H1 (cell line): ENCODE results near the gene TFCP2. TPM values are rescaled to one million over a fixed set of nuclear protein-coding genes. Genes with fewer than 3 reads are reported as not detected.

Experiments used
- CTCF ChIA-PET: fragments of 300-600 bp; sonication (Branson Sonifier 250); formaldehyde crosslinking; loops from one replicate; lab custom pipeline; 2021; ENCODE audit not compliant: partially characterized antibody; lab: Charles Lee
- POLR2A ChIA-PET: fragments of 300-600 bp; sonication (Branson Sonifier 250); formaldehyde crosslinking; loops from one replicate; lab custom pipeline; 2021; ENCODE audit warnings: inconsistent platforms; ENCODE audit not compliant: partially characterized antibody; lab: Charles Lee
- DNase-seq, 2 experiments: peaks; one replicate each; pipeline versions ENCODE4 v3.0.0 to v3.0.0-alpha.2; 2010 to 2022; ENCODE audit warnings: low spot score in 2 of 2, low read depth in 1 of 2, mixed read lengths in 1 of 2
- FAIRE-seq: peaks from 2 replicates; lab custom pipeline; 2011; peaks lifted over from hg19 to GRCh38; lab: Jason Lieb, UNC
- H2AFZ ChIP-seq: 2 replicates; pipeline ENCODE4 v1.8.1; 2012; ENCODE audit warnings: low read length, inconsistent platforms
- H2AK5ac ChIP-seq: 2 replicates; pipeline ENCODE4 v1.6.1; 2013; ENCODE audit warnings: low read depth, low read length
- H2BK120ac ChIP-seq: replicated peaks from 2 replicates; pipeline ENCODE3; 2013; ENCODE audit warnings: low read depth, low read length, inconsistent platforms
- H2BK12ac ChIP-seq: 2 replicates; pipeline ENCODE4 v1.6.1; 2013; ENCODE audit warnings: low read depth, low read length
- H2BK15ac ChIP-seq: 2 replicates; pipeline ENCODE4 v1.6.1; 2013; ENCODE audit warnings: low read length
- H2BK20ac ChIP-seq: 2 replicates; pipeline ENCODE4 v1.6.1; 2013; ENCODE audit warnings: low read length
- H2BK5ac ChIP-seq: 2 replicates; pipeline ENCODE4 v1.6.1; 2013; ENCODE audit warnings: low read depth, low read length
- H3K14ac ChIP-seq: 2 replicates; pipeline ENCODE4 v1.6.1; 2013; ENCODE audit warnings: inconsistent platforms; ENCODE audit not compliant: insufficient read length
- H3K18ac ChIP-seq: 2 replicates; pipeline ENCODE4 v1.6.1; 2013; ENCODE audit warnings: low read length; ENCODE audit errors: extremely low read depth
- H3K23ac ChIP-seq: 2 replicates; pipeline ENCODE4 v1.6.1; 2013; ENCODE audit warnings: inconsistent platforms; ENCODE audit not compliant: insufficient read length
- H3K23me2 ChIP-seq: 2 replicates; pipeline ENCODE4 v1.6.1; 2013; ENCODE audit warnings: low read depth, low read length
- H3K27ac ChIP-seq: 2 replicates; pipeline ENCODE4 v1.6.1; 2011; ENCODE audit warnings: low read depth, low read length, inconsistent platforms
- H3K27me3 ChIP-seq, 4 experiments: replicated peaks in 1 of 4; 1 replicate in 1 of 4; 2 replicates in 3 of 4; pipeline versions ENCODE4 v1.6.1 to v1.8.1; 2011 to 2013; ENCODE audit warnings: low read length in 3 of 4, mild to moderate bottlenecking in 3 of 4, inconsistent platforms in 2 of 4, mixed read lengths in 2 of 4, moderate library complexity in 1 of 4; ENCODE audit not compliant: control insufficient read depth in 3 of 4, insufficient read depth in 3 of 4; ENCODE audit errors: extremely low read depth in 1 of 4
- H3K36me3 ChIP-seq, 4 experiments: 2 replicates each; pipeline versions ENCODE4 v1.6.1 to v1.8.1; 2011 to 2013; ENCODE audit warnings: mild to moderate bottlenecking in 4 of 4, low read length in 3 of 4, moderate library complexity in 2 of 4, control low read depth in 1 of 4, inconsistent platforms in 1 of 4; ENCODE audit not compliant: insufficient read depth in 4 of 4, control insufficient read depth in 2 of 4
- H3K4ac ChIP-seq: replicated peaks from 2 replicates; pipeline ENCODE3; 2013; ENCODE audit warnings: low read length, low read depth, mixed read lengths, inconsistent platforms; ENCODE audit not compliant: insufficient read length
- H3K4me1 ChIP-seq, 4 experiments: replicated peaks in 1 of 4; 1 replicate in 1 of 4; 2 replicates in 3 of 4; pipeline versions ENCODE4 v1.6.1 to v1.8.1; 2011 to 2013; ENCODE audit warnings: low read length in 3 of 4, inconsistent platforms in 2 of 4, mixed read lengths in 1 of 4; ENCODE audit not compliant: insufficient read depth in 4 of 4, control insufficient read depth in 3 of 4
- H3K4me2 ChIP-seq, 2 experiments: 2 replicates each; pipeline versions ENCODE4 v1.6.1 to v1.8.1; 2011 to 2013; ENCODE audit warnings: low read depth in 2 of 2, low read length in 2 of 2, control low read depth in 1 of 2, inconsistent platforms in 1 of 2, mild to moderate bottlenecking in 1 of 2; ENCODE audit not compliant: insufficient read depth in 1 of 2
- H3K4me3 ChIP-seq, 4 experiments: fragments of 200-600, 300-600 bp in 1 of 4; sonication (generic), shearing (Covaris generic), sonication (Bioruptor Twin) in 1 of 4; 2 replicates each; pipeline versions ENCODE4 v1.5.1 to v1.8.1; 2011 to 2016; ENCODE audit warnings: low read length in 4 of 4, low read depth in 3 of 4, control low read depth in 2 of 4, inconsistent platforms in 2 of 4, mild to moderate bottlenecking in 2 of 4, mixed read lengths in 1 of 4, moderate library complexity in 1 of 4; ENCODE audit not compliant: insufficient read depth in 2 of 4; ENCODE audit errors: extremely low read depth in 1 of 4
- H3K56ac ChIP-seq: replicated peaks from 2 replicates; pipeline ENCODE3; 2013; ENCODE audit warnings: low read depth, mild to moderate bottlenecking, mixed read lengths, low read length, inconsistent platforms; ENCODE audit not compliant: insufficient read length
- H3K79me1 ChIP-seq: 2 replicates; pipeline ENCODE4 v1.6.1; 2013; ENCODE audit warnings: low read depth, low read length, control low read depth
- H3K79me2 ChIP-seq, 2 experiments: 2 replicates each; pipeline versions ENCODE4 v1.6.1 to v1.8.1; 2012 to 2013; ENCODE audit warnings: low read length in 2 of 2, mild to moderate bottlenecking in 2 of 2, inconsistent platforms in 1 of 2; ENCODE audit not compliant: insufficient read depth in 2 of 2, control insufficient read depth in 1 of 2
- H3K9ac ChIP-seq, 4 experiments: replicated peaks in 1 of 4; 1 replicate in 1 of 4; 2 replicates in 3 of 4; pipeline versions ENCODE4 v1.6.1 to v1.8.1; 2011 to 2013; ENCODE audit warnings: low read depth in 3 of 4, low read length in 3 of 4, control low read depth in 2 of 4, mild to moderate bottlenecking in 2 of 4, moderate library complexity in 2 of 4, inconsistent platforms in 1 of 4; ENCODE audit errors: extremely low read depth in 1 of 4
- H3K9me3 ChIP-seq, 2 experiments: 2 replicates each; pipeline versions ENCODE4 v1.6.1 to v1.8.1; 2012 to 2013; ENCODE audit warnings: mild to moderate bottlenecking in 2 of 2, moderate library complexity in 2 of 2, control low read depth in 1 of 2, inconsistent platforms in 1 of 2, low read depth in 1 of 2, low read length in 1 of 2, mixed read lengths in 1 of 2; ENCODE audit not compliant: insufficient read depth in 2 of 2
- H4K20me1 ChIP-seq, 2 experiments: replicated peaks in 1 of 2; 2 replicates each; pipeline versions ENCODE3 to v1.8.1; 2011 to 2013; ENCODE audit warnings: inconsistent platforms in 2 of 2, low read length in 2 of 2, mild to moderate bottlenecking in 1 of 2; ENCODE audit not compliant: insufficient read depth in 2 of 2, control insufficient read depth in 1 of 2
- H4K5ac ChIP-seq: 2 replicates; pipeline ENCODE4 v1.6.1; 2013; ENCODE audit warnings: low read length, low read depth, mixed read lengths, inconsistent platforms; ENCODE audit not compliant: insufficient read length
- H4K8ac ChIP-seq: 2 replicates; pipeline ENCODE4 v1.8.0; 2013; ENCODE audit warnings: mild to moderate bottlenecking, moderate library complexity, low read length, inconsistent platforms; ENCODE audit not compliant: insufficient read depth; ENCODE audit errors: extremely low read depth
- H4K91ac ChIP-seq: replicated peaks from 2 replicates; pipeline ENCODE3; 2013; ENCODE audit warnings: low read length, mixed read lengths, inconsistent platforms; ENCODE audit not compliant: insufficient read length
- BRCA1 ChIP-seq: IDR thresholded peaks from 2 replicates; pipeline ENCODE4 v1.6.1; 2012; ENCODE audit warnings: low read depth, low read length, improper control_type of control experiment
- CHD1 ChIP-seq: IDR thresholded peaks from 2 replicates; pipeline ENCODE4 v1.6.1; 2012; ENCODE audit warnings: low read depth, low read length, improper control_type of control experiment
- CTBP2 ChIP-seq: IDR thresholded peaks from 2 replicates; pipeline ENCODE4 v1.7.0; 2011; ENCODE audit warnings: borderline replicate concordance, mild to moderate bottlenecking, moderate library complexity, mixed read lengths, low read length; ENCODE audit not compliant: insufficient read depth, insufficient read length
- FOSL1 ChIP-seq: IDR thresholded peaks from 2 replicates; pipeline ENCODE4 v1.6.1; 2011; ENCODE audit warnings: mild to moderate bottlenecking, low read depth, low read length, moderate library complexity; ENCODE audit not compliant: insufficient read depth
- JUND ChIP-seq: IDR thresholded peaks from 2 replicates; pipeline ENCODE4 v1.6.1; 2011; ENCODE audit warnings: mild to moderate bottlenecking, improper control_type of control experiment, low read length
- KDM5A ChIP-seq: fragments of 200-600 bp; IDR thresholded peaks from 2 replicates; pipeline ENCODE4 v1.7.1; 2012; ENCODE audit warnings: mild to moderate bottlenecking, low read length, inconsistent platforms, mixed read lengths
- NRF1 ChIP-seq: IDR thresholded peaks from 2 replicates; pipeline ENCODE4 v1.6.1; 2011; ENCODE audit warnings: mild to moderate bottlenecking, low read depth, low read length, improper control_type of control experiment
- POLR2AphosphoS5 ChIP-seq: IDR thresholded peaks from 2 replicates; pipeline ENCODE4 v1.6.1; 2011; ENCODE audit warnings: low read depth, low read length
- POU5F1 ChIP-seq: IDR thresholded peaks from 2 replicates; pipeline ENCODE4 v1.6.1; 2011; ENCODE audit warnings: low read depth, mild to moderate bottlenecking, low read length, moderate library complexity
- SP1 ChIP-seq: IDR thresholded peaks from 2 replicates; pipeline ENCODE4 v1.6.1; 2011; ENCODE audit warnings: low read depth, low read length
- SP2 ChIP-seq: IDR thresholded peaks from 2 replicates; pipeline ENCODE4 v1.6.1; 2012; ENCODE audit warnings: mild to moderate bottlenecking, low read length, inconsistent platforms
- TAF7 ChIP-seq: optimal IDR thresholded peaks from 2 replicates; pipeline ENCODE3; 2011; ENCODE audit warnings: low read depth, mild to moderate bottlenecking, inconsistent platforms, low read length, moderate library complexity, borderline replicate concordance
- TBP ChIP-seq: IDR thresholded peaks from 2 replicates; pipeline ENCODE4 v1.6.1; 2011; ENCODE audit warnings: low read depth, low read length, improper control_type of control experiment
- WGBS, 2 experiments: shearing (Covaris generic) in 1 of 2; methylation state at CpG; one replicate each; pipeline versions ENCODE4 v1.1.6 to v1.1.7; 2013 to 2015; ENCODE audit warnings: low lambda C conversion rate in 2 of 2, mixed read lengths in 2 of 2, inconsistent platforms in 1 of 2, low coverage in 1 of 2, missing lambda C conversion rate in 1 of 2; ENCODE audit not compliant: insufficient replicate concordance in 2 of 2, insufficient coverage in 1 of 2, insufficient read length in 1 of 2; ENCODE audit errors: extremely low coverage in 1 of 2, missing lambda C conversion rate in 1 of 2; 5-methylcytosine and 5-hydroxymethylcytosine counted together
- polyA plus RNA-seq, 7 experiments: library from polyadenylated mRNA; depleted of rRNA in 3 of 7; stranded (reverse) in 5 of 7; unstranded in 2 of 7; fragments of >200 nt in 5 of 7; fragments of 200-250 nt in 2 of 7; gene quantifications; 1 replicate in 5 of 7; 2 replicates in 1 of 7; 4 replicates in 1 of 7; pipeline versions ENCODE4 v1.2.1 to v1.2.3, GENCODE V29; 2011 to 2013; ENCODE audit warnings: missing spikeins in 2 of 7, mixed read lengths in 2 of 7
- total RNA-seq: library from RNA; stranded (reverse); fragmentation: NEBNext Ultra II Directional; extraction: Animal tissue kit (Norgen Biotek cat#: 25700); gene quantifications from 2 replicates; pipeline ENCODE4 v1.2.1, GENCODE V29; 2021
- TF ChIP-seq, protein P1 (sequence below): IDR thresholded peaks from 2 replicates; pipeline ENCODE4 v1.6.1; 2012; ENCODE audit warnings: low read length, inconsistent platforms

Gene TFCP2
- total and polyA plus RNA-seq, 2 of the 8 experiments (the other 6 are each of a cell fraction or from before 2014, with no cell fraction given), result 19.8 to 49.2 TPM

DNA sequence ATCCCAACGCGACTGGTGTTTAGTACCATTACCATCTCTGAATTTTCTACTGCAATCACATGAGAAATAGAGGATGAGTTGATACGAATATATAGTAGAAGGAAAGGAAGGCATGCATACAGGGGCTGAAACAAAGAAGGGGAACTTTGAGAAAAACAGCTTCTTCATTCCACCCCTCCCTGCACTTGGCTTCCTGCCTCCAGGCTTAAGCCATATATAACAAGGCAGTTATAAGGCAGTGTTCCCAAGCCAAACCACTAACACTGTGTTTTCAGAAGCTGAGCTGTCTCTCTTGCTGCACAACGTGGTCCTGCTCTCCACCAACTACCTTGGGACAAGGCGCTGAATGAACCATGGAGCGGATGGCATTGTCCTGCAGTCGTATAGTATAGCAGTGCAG is 113.8 kb downstream of the TFCP2 start:
- POLR2A ChIA-PET, result interaction anchor here (0.7 to 1.6 kb wide), 3 partner anchors 9 to 21 kb away, joined by 3 to 5 read pairs (median 3); no protein-coding TSS in a partner anchor
- H3K56ac ChIP-seq, result peak overlapping the region; percentile 7
- no peaks in the 10 kb centered on the region for H3K4me1 ChIP-seq
- DNase-seq (no peak), FAIRE-seq (no peak)
- H3K23ac ChIP-seq, result no peak overlapping the region
- H3K4ac ChIP-seq, result no peak overlapping the region
- no peak overlapping the region for H2AK5ac ChIP-seq
- peaks cover 0 to 2% of the 10 kb centered on the region in 2 experiments for H4K20me1 ChIP-seq
- peaks cover 10 to 70% (median 49%) of the 10 kb centered on the region in 4 experiments for H3K36me3 ChIP-seq
- no peak overlapping the region for H3K18ac ChIP-seq
- H3K4me3 ChIP-seq, result no peak overlapping the region
- no peak overlapping the region for H2BK20ac ChIP-seq
- H3K14ac ChIP-seq, result no peak overlapping the region
- no peak overlapping the region for H4K5ac ChIP-seq
- no peak overlapping the region for H2BK120ac ChIP-seq
- no peak overlapping the region for H4K91ac ChIP-seq
- no peak overlapping the region for H4K8ac ChIP-seq
- H3K23me2 ChIP-seq, result no peaks in the 10 kb centered on the region
- H3K4me2 ChIP-seq, result no peak overlapping the region
- no peaks in the 10 kb centered on the region for H3K9me3 ChIP-seq
- H2BK12ac ChIP-seq, result no peak overlapping the region
- TF ChIP-seq POU5F1 (no peak), NRF1 (no peak), CTBP2 (no peak), JUND (no peak), BRCA1 (no peak), KDM5A (no peak), FOSL1 (no peak), TAF7 (no peak), SP2 (no peak), SP1 (no peak), TBP (no peak), POLR2AphosphoS5 (no peak), CHD1 (no peak)
- TF ChIP-seq, protein P1, sequence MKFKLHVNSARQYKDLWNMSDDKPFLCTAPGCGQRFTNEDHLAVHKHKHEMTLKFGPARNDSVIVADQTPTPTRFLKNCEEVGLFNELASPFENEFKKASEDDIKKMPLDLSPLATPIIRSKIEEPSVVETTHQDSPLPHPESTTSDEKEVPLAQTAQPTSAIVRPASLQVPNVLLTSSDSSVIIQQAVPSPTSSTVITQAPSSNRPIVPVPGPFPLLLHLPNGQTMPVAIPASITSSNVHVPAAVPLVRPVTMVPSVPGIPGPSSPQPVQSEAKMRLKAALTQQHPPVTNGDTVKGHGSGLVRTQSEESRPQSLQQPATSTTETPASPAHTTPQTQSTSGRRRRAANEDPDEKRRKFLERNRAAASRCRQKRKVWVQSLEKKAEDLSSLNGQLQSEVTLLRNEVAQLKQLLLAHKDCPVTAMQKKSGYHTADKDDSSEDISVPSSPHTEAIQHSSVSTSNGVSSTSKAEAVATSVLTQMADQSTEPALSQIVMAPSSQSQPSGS, result no peak
- TF ChIP-seq, all 59 proteins: peak for 0
- H3K27me3 ChIP-seq, result no peaks in the 10 kb centered on the region
- WGBS, 2 experiments, result 93% methylated on average over 7 of the region's 7 CpGs; no CpG with 5 or more reads in 1 of the 2 experiments
- H3K9ac ChIP-seq, result no peak overlapping the region
- H2BK15ac ChIP-seq, result no peak overlapping the region
- H3K79me2 ChIP-seq, result no peaks in the 10 kb centered on the region
- no peaks in the 10 kb centered on the region for H3K79me1 ChIP-seq
- no peak overlapping the region for H2BK5ac ChIP-seq
- no peak overlapping the region for H3K27ac ChIP-seq
- CTCF ChIA-PET, result interaction anchor here (1.0 to 1.6 kb wide), 2 partner anchors 12 to 282 kb away, joined by 3 to 4 read pairs; no protein-coding TSS in a partner anchor
- no peak overlapping the region for H2AFZ ChIP-seq
